CD4-positive, CD25-positive, alpha-beta regulatory T cell (primary cell): Measurements from ENCODE around the gene SLC35D2. TPM values are rescaled to one million over a fixed set of nuclear protein-coding genes. Genes with fewer than 3 reads are reported as not detected.
"Not testable (repeated sequence)": the region's sequence is repeated elsewhere in the genome, so short reads cannot be mapped to it uniquely, and the experiment has no call there.

Experiments used
- ATAC-seq, 2 donors: fragments of 150-1000 bp; cut with Tn5 transposase; one replicate each; pipeline ENCODE4 v1.10.0; 2021; ENCODE audit warnings: low read depth in 2 of 2, moderate number of reproducible peaks in 2 of 2, moderate library complexity in 1 of 2
- DNase-seq, 3 donors: peaks; one replicate each; pipeline versions ENCODE4 v3.0.0 to v3.0.0-alpha.2; 2012 to 2022; ENCODE audit warnings: mixed read lengths in 1 of 3
- H3K27ac ChIP-seq: one replicate; pipeline ENCODE4 v1.7.0; 2013; ENCODE audit warnings: mild to moderate bottlenecking, low read length; ENCODE audit not compliant: insufficient read depth, poor library complexity, severe bottlenecking
- H3K27me3 ChIP-seq: one replicate; pipeline ENCODE4 v1.7.0; 2013; ENCODE audit warnings: low read length; ENCODE audit not compliant: control insufficient read depth, insufficient read depth
- H3K36me3 ChIP-seq: one replicate; pipeline ENCODE4 v1.7.0; 2013; ENCODE audit warnings: mild to moderate bottlenecking, low read length, moderate library complexity; ENCODE audit not compliant: control insufficient read depth, insufficient read depth
- H3K4me1 ChIP-seq: 2 replicates; pipeline ENCODE4 v1.7.0; 2013; ENCODE audit warnings: mild to moderate bottlenecking, low read length; ENCODE audit not compliant: insufficient read depth, control insufficient read depth, poor library complexity, severe bottlenecking
- H3K4me3 ChIP-seq: one replicate; pipeline ENCODE4 v1.7.0; 2013; ENCODE audit warnings: low read depth, mild to moderate bottlenecking, low read length, moderate library complexity
- H3K9me3 ChIP-seq, 2 experiments: 1 replicate in 1 of 2; 2 replicates in 1 of 2; pipeline ENCODE4 v1.7.0; 2013; ENCODE audit warnings: low read length in 2 of 2, mild to moderate bottlenecking in 1 of 2, moderate library complexity in 1 of 2; ENCODE audit not compliant: control insufficient read depth in 2 of 2
- H3K27ac Mint-ChIP-seq, 3 donors: one replicate each; pipeline ENCODE4 v1.8.0; 2020 to 2022; ENCODE audit warnings: mild to moderate bottlenecking in 3 of 3, mixed read lengths in 3 of 3, moderate library complexity in 2 of 3
- H3K27me3 Mint-ChIP-seq: one replicate; pipeline ENCODE4 v1.8.0; 2022; ENCODE audit warnings: mild to moderate bottlenecking, mixed read lengths
- H3K36me3 Mint-ChIP-seq: one replicate; pipeline ENCODE4 v1.8.0; 2020; ENCODE audit warnings: mixed read lengths
- H3K4me1 Mint-ChIP-seq, 4 donors: one replicate each; pipeline ENCODE4 v1.8.0; 2020 to 2022; ENCODE audit warnings: mixed read lengths in 4 of 4, mild to moderate bottlenecking in 1 of 4
- H3K4me3 Mint-ChIP-seq, 4 donors: one replicate each; pipeline ENCODE4 v1.8.0; 2020 to 2022; ENCODE audit warnings: mild to moderate bottlenecking in 4 of 4, mixed read lengths in 4 of 4, moderate library complexity in 3 of 4
- H3K9me3 Mint-ChIP-seq, 7 donors: one replicate each; pipeline ENCODE4 v1.8.0; 2020 to 2022; ENCODE audit warnings: mixed read lengths in 7 of 7, mild to moderate bottlenecking in 3 of 7, moderate library complexity in 2 of 7
- polyA plus RNA-seq, 4 donors: library from polyadenylated mRNA; unstranded; fragments of 300-500 nt; fragmentation: Illumina TruSeq; gene quantifications; one replicate each; pipeline ENCODE4 v1.2.3, GENCODE V29; 2021
- total RNA-seq: library from RNA; stranded (reverse); gene quantifications from one replicate; pipeline ENCODE4 v1.2.3, GENCODE V29; 2022

Gene SLC35D2
- total and polyA plus RNA-seq, 5 donors from 2014 or later: 22.5 to 41.8 (median 36.0) TPM

GRCh38 chr9:96382175-96382574 lies 1.3 kb downstream of the SLC35D2 start:
- Mint-ChIP-seq H3K4me3 (peak overlapping the region; percentile 44 to 94 (median 91)), H3K36me3 (peaks cover 16% of the 10 kb centered on the region), H3K27me3 (no peaks in the 10 kb centered on the region), H3K9me3 (peaks cover 0 to 1% (median 0%) of the 10 kb centered on the region in 7 donors), H3K4me1 (peaks cover 28 to 47% (median 39%) of the 10 kb centered on the region in 4 donors), H3K27ac (peak overlapping the region in 2 of 3 donors; percentile 19 to 46)
- no peak for DNase-seq
- Histone ChIP-seq H3K4me1 (peaks cover 22% of the 10 kb centered on the region), H3K27me3 (no peaks in the 10 kb centered on the region), H3K4me3 (peak overlapping the region; percentile 93), H3K36me3 (no peaks in the 10 kb centered on the region), H3K27ac (no peak overlapping the region), H3K9me3 (no peaks in the 10 kb centered on the region)
- no peak for ATAC-seq

GRCh38 chr9:96381696-96382095 lies 1.8 kb downstream of the SLC35D2 start:
- Histone ChIP-seq H3K27ac (no peak overlapping the region), H3K4me1 (peaks cover 22% of the 10 kb centered on the region), H3K36me3 (no peaks in the 10 kb centered on the region), H3K4me3 (peak overlapping the region; percentile 93), H3K27me3 (no peaks in the 10 kb centered on the region), H3K9me3 (no peaks in the 10 kb centered on the region)
- ATAC-seq (no peak), DNase-seq (no peak)
- Mint-ChIP-seq H3K27ac (peak overlapping the region in 2 of 3 donors; percentile 19 to 79), H3K36me3 (peaks cover 16% of the 10 kb centered on the region), H3K27me3 (no peaks in the 10 kb centered on the region), H3K4me1 (peaks cover 27 to 47% (median 39%) of the 10 kb centered on the region in 4 donors), H3K9me3 (peaks cover 0 to 1% (median 0%) of the 10 kb centered on the region in 7 donors), H3K4me3 (peak overlapping the region; percentile 44 to 94 (median 78))

- H3K4me3 Mint-ChIP-seq: peak overlapping the region; percentile 44 to 94 (median 78)
- Histone ChIP-seq H3K36me3 (no peaks in the 10 kb centered on the region), H3K9me3 (no peaks in the 10 kb centered on the region), H3K27ac (no peak overlapping the region), H3K4me3 (no peak overlapping the region), H3K27me3 (no peaks in the 10 kb centered on the region), H3K4me1 (peaks cover 22% of the 10 kb centered on the region)
- peaks cover 16% of the 10 kb centered on the region for H3K36me3 Mint-ChIP-seq
- DNase-seq (no peak), ATAC-seq (no peak)
- H3K27me3 Mint-ChIP-seq: no peaks in the 10 kb centered on the region
- H3K9me3 Mint-ChIP-seq: peaks cover 0 to 1% (median 0%) of the 10 kb centered on the region in 7 donors
- H3K4me1 Mint-ChIP-seq: peaks cover 21 to 46% (median 38%) of the 10 kb centered on the region in 4 donors
- peak overlapping the region in 2 of 3 donors; percentile 73 to 79 for H3K27ac Mint-ChIP-seq
Measured at GRCh38 chr9:96381125-96381524, 2.4 kb downstream of the SLC35D2 start.

- Histone ChIP-seq H3K27me3 (no peaks in the 10 kb centered on the region), H3K4me3 (no peak overlapping the region), H3K9me3 (no peaks in the 10 kb centered on the region), H3K36me3 (no peaks in the 10 kb centered on the region), H3K4me1 (peaks cover 22% of the 10 kb centered on the region), H3K27ac (no peak overlapping the region)
- H3K27ac Mint-ChIP-seq: peak overlapping the region in 1 of 3 donors; percentile 11
- no peaks in the 10 kb centered on the region for H3K27me3 Mint-ChIP-seq
- DNase-seq: no peak
- ATAC-seq: no peak
- H3K36me3 Mint-ChIP-seq: peaks cover 16% of the 10 kb centered on the region
- peaks cover 21 to 42% (median 37%) of the 10 kb centered on the region in 4 donors for H3K4me1 Mint-ChIP-seq
- H3K9me3 Mint-ChIP-seq: peaks cover 0 to 1% (median 0%) of the 10 kb centered on the region in 7 donors
- peak overlapping the region in 2 of 4 donors; percentile 19 to 44 for H3K4me3 Mint-ChIP-seq
Measured at GRCh38 chr9:96379461-96379860, 4.0 kb downstream of the SLC35D2 start.

GRCh38 chr9:96378187-96378586 lies 5.3 kb downstream of the SLC35D2 start:
- Mint-ChIP-seq H3K9me3 (peaks cover 0 to 1% (median 0%) of the 10 kb centered on the region in 7 donors), H3K4me3 (no peak overlapping the region), H3K4me1 (peaks cover 21 to 34% (median 31%) of the 10 kb centered on the region in 4 donors), H3K36me3 (peaks cover 16% of the 10 kb centered on the region), H3K27ac (no peak overlapping the region), H3K27me3 (no peaks in the 10 kb centered on the region)
- DNase-seq (no peak), ATAC-seq (no peak)
- H3K4me1 ChIP-seq: peaks cover 22% of the 10 kb centered on the region
- no peaks in the 10 kb centered on the region for H3K36me3 ChIP-seq
- H3K27ac ChIP-seq: no peak overlapping the region
- H3K4me3 ChIP-seq: no peak overlapping the region
- H3K27me3 ChIP-seq: no peaks in the 10 kb centered on the region
- no peaks in the 10 kb centered on the region for H3K9me3 ChIP-seq

- Mint-ChIP-seq H3K9me3 (peaks cover 0 to 1% (median 0%) of the 10 kb centered on the region in 7 donors), H3K36me3 (peaks cover 16% of the 10 kb centered on the region), H3K4me3 (peak overlapping the region in 1 of 4 donors; percentile 41), H3K4me1 (peaks cover 18 to 29% (median 24%) of the 10 kb centered on the region in 4 donors), H3K27me3 (no peaks in the 10 kb centered on the region), H3K27ac (peak overlapping the region in 2 of 3 donors; percentile 17 to 28)
- no peak overlapping the region for H3K4me3 ChIP-seq
- DNase-seq (no peak), ATAC-seq (no peak)
- H3K27ac ChIP-seq: no peak overlapping the region
- peaks cover 12% of the 10 kb centered on the region for H3K4me1 ChIP-seq
- H3K27me3 ChIP-seq: no peaks in the 10 kb centered on the region
- H3K9me3 ChIP-seq: no peaks in the 10 kb centered on the region
- H3K36me3 ChIP-seq: no peaks in the 10 kb centered on the region
Measured at GRCh38 chr9:96376891-96377874, 6.3 kb downstream of the SLC35D2 start.

- not testable (repeated sequence) for H3K27me3 Mint-ChIP-seq, H3K9me3 ChIP-seq, DNase-seq, H3K27me3 ChIP-seq, ATAC-seq, H3K4me3 Mint-ChIP-seq, H3K36me3 ChIP-seq, H3K9me3 Mint-ChIP-seq, H3K4me1 ChIP-seq, H3K4me3 ChIP-seq, H3K27ac ChIP-seq, H3K27ac Mint-ChIP-seq
- H3K4me1 Mint-ChIP-seq: peaks cover 11 to 16% (median 12%) of the 10 kb centered on the region in 4 donors
- peaks cover 11% of the 10 kb centered on the region for H3K36me3 Mint-ChIP-seq
Measured at GRCh38 chr9:96375507-96375906, 8.0 kb downstream of the SLC35D2 start.
